GM21390 (cell line): ENCODE measurements around the gene ARHGAP8.
"Not testable (repeated sequence)": the region's sequence is repeated elsewhere in the genome, so short reads cannot be mapped to it uniquely, and the experiment has no call there.

Source experiments
- ATAC-seq: cut with Tn5 transposase; IDR thresholded peaks from one replicate; pipeline ENCODE4 v1.9.1; 2021; ENCODE audit not compliant: unreplicated experiment

Gene ARHGAP8

GRCh38 chr22:44854641-44855040 is 102.3 kb downstream of the ARHGAP8 start:
- ATAC-seq, result not testable (repeated sequence)

GRCh38 chr22:44855855-44856254 is 103.5 kb downstream of the ARHGAP8 start:
- ATAC-seq, result no peak

GRCh38 chr22:44858819-44859218 is 106.4 kb downstream of the ARHGAP8 start:
- not testable (repeated sequence) for ATAC-seq

- ATAC-seq, result no peak
These were observed 107.3 kb downstream of the ARHGAP8 start for GRCh38 chr22:44859641-44860040.

- no peak for ATAC-seq
These were observed 107.9 kb downstream of the ARHGAP8 start for GRCh38 chr22:44860311-44860710.

GRCh38 chr22:44861245-44861644 is 108.9 kb downstream of the ARHGAP8 start:
- ATAC-seq, result no peak

DNA sequence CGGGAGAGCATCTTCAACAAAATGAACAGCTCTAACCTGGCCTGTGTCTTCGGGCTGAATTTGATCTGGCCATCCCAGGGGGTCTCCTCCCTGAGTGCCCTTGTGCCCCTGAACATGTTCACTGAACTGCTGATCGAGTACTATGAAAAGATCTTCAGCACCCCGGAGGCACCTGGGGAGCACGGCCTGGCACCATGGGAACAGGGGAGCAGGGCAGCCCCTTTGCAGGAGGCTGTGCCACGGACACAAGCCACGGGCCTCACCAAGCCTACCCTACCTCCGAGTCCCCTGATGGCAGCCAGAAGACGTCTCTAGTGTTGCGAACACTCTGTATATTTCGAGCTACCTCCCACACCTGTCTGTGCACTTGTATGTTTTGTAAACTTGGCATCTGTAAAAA is 109.9 kb downstream of the ARHGAP8 start:
- no peak for ATAC-seq

- no peak for ATAC-seq
These were observed 110.8 kb downstream of the ARHGAP8 start for GRCh38 chr22:44862981-44863860.

GRCh38 chr22:44865193-44866057 is 113.0 kb downstream of the ARHGAP8 start:
- ATAC-seq, result no peak

- ATAC-seq, result no peak
These were observed 116.8 kb downstream of the ARHGAP8 start for GRCh38 chr22:44869196-44869595.

DNA sequence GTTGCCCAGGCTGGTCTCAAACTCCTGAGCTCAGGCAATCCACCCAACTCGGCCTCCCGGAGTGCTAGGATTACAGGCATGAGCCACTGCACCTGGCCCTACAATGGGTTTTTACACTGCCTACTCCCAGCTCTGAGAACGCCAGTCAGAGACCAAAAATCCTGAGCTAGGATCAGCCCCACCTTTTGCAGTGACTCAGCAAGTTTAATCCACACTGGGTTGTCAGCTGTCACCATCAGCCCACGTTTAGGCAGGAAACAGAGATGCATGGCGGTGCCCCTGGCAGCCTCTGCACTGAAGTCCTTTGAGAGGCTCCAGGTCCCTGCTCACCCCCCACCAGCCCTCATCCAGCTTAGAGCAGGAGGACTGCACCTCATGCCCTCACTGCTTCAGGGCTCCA is 117.6 kb downstream of the ARHGAP8 start:
- ATAC-seq, result no peak

DNA sequence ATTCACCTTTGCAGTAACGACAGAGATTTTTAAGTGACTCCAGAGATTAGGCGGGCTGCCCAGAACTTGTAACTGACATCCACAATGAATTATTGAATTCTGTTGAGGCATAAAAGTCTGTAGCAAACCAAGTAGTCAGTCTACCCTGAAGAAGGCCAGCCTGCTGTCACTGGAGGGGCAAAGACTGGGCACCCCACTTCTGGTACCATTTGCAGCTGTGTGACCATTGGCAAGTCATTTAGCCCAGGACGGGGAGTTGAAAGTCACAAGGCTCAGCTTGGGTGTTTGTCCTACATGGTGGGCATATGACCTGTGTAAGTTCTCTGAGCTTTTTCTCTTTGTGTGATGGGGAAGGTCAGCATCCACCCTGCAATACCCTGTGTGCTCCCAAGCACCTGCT is 119.4 kb downstream of the ARHGAP8 start:
- ATAC-seq, result no peak

DNA sequence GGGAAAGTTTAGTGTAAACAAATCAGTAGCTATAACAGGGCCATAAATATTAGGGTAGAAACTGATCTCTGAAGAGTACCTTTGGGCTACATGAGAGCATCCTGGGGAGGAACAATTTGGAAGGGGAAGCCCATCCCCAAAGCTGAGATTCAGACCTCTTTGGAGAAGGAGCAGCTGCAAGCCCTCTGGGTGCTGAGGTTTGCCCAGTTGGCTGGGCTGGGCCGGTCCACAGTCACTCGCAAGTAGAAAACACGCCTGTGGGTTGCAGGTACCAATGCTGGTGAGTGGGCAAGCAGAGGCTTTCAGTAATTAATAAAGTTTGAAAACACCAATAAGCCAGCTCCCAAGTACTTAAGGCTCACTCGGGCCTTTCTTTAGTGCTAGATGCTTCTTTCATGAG is 124.5 kb downstream of the ARHGAP8 start:
- ATAC-seq, result no peak

- no peak for ATAC-seq
These were observed 126.3 kb downstream of the ARHGAP8 start for GRCh38 chr22:44878483-44879300.

DNA sequence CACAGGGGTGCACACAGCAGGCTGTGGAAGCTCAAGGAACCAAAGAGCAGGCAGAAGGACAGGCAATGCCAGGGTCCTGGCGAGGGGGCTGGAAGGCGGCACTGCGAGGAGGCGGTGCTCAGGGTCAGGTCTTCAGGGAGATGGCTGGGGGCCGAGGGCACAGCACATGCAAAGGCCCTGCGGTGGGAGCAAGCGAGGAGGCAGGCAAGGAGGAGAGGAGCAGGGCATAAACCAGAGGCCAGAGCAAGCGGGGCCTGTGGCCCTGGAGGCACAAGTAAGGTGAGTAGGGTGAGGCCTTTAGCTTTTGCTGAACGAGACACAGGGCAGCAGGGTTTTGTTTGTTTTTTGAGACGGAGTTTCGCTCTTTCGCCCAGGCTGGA is 126.9 kb downstream of the ARHGAP8 start:
- no peak for ATAC-seq

- no peak for ATAC-seq
These were observed 128.4 kb downstream of the ARHGAP8 start for GRCh38 chr22:44880610-44881290.

DNA sequence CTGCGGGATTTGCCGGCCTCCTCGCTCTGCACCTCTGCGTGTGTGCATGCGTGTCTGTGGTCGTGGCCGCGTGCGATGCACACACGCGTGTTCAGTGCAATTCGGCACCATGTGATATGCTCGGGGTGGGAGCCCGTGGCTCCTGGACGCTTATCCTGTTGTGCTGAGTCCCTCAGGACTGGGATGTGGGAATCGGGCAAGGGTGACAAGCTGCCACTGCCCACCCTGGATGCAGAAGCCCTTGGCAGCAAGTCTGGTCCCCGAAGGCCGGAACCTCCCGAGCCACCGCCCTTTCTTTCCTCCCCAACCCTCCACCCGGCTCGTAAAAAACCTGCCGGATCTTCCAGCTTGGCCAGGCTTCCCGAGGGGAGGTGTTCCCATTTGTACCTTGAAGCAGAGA is 129.2 kb downstream of the ARHGAP8 start:
- no peak for ATAC-seq

- no peak for ATAC-seq
These were observed 130.0 kb downstream of the ARHGAP8 start for GRCh38 chr22:44882226-44882905.

DNA sequence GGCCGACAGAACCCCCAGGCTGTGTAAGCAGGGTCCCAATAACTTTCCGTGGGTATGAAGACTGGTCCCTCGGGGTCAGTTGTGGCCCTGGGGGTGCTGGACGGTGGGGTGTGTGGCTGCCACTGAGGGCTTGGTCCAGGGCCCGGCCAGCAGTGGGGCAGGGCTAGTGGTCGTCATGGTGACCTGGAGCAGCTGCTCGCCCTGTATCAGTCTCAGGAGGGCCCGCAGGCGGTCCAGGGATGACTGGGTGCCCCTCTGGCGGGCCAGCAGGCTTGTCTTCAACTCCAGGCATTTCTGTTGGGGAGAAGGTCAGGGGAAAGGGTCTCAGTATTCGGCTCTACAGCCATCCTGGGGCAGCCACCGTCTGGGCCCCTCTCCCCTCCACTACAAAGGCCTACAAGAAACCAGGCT is 130.6 kb downstream of the ARHGAP8 start:
- ATAC-seq, result no peak

GRCh38 chr22:44884562-44884961 is 132.2 kb downstream of the ARHGAP8 start:
- no peak for ATAC-seq
